ENCODE results near the gene SLC1A6.
A peak's percentile ranks its signal among the peaks of the same experiment; 100 is the strongest.

The SLC1A6 gene

GRCh38 chr19:15014579-15014978 lies 34.9 kb upstream of the SLC1A6 start:
- TF ChIP-seq REST (IDR thresholded peaks at IDR 0.05; ENCODE audit: low read depth) = peak; percentile 84
- TF ChIP-seq MAX (IDR thresholded peaks at IDR 0.05) = no peak
- TF ChIP-seq YY1 (IDR thresholded peaks at IDR 0.05; ENCODE audit: low read depth) = no peak
- no peak for TF ChIP-seq ZBTB7A (IDR thresholded peaks at IDR 0.05; ENCODE audit: low read depth)

GRCh38 chr19:15010501-15011300 lies 31.0 kb upstream of the SLC1A6 start:
- no peak for TF ChIP-seq RAD21 (IDR thresholded peaks at IDR 0.05; ENCODE audit: low read depth)
- no peak for TF ChIP-seq TAF1 (IDR thresholded peaks at IDR 0.05; ENCODE audit: low read depth)
- TF ChIP-seq YY1 (IDR thresholded peaks at IDR 0.05; ENCODE audit: low read depth) = no peak
- no peak for TF ChIP-seq TEAD4 (IDR thresholded peaks at IDR 0.05)
- no peak for TF ChIP-seq ZBTB7A (IDR thresholded peaks at IDR 0.05; ENCODE audit: low read depth)
- TF ChIP-seq REST (IDR thresholded peaks at IDR 0.05; ENCODE audit: low read depth) = no peak
- no peak for TF ChIP-seq MAX (IDR thresholded peaks at IDR 0.05)
- no peak for TF ChIP-seq FOXM1 (IDR thresholded peaks at IDR 0.05; ENCODE audit: borderline replicate concordance, low read depth)
- TF ChIP-seq EP300 (IDR thresholded peaks at IDR 0.05; ENCODE audit: borderline replicate concordance) = no peak
- TF ChIP-seq NFIC (IDR thresholded peaks at IDR 0.05) = no peak
- TF ChIP-seq CREB1 (IDR thresholded peaks at IDR 0.05; ENCODE audit: low read depth) = no peak
- no peak for TF ChIP-seq CEBPB (IDR thresholded peaks at IDR 0.05)
- no peak for TF ChIP-seq USF1 (IDR thresholded peaks at IDR 0.05)
- no peak for TF ChIP-seq TCF12 (IDR thresholded peaks at IDR 0.05; ENCODE audit: low read depth)
- no peak for TF ChIP-seq EGR1 (IDR thresholded peaks at IDR 0.05)

GRCh38 chr19:15008308-15008707 lies 28.6 kb upstream of the SLC1A6 start:
- TF ChIP-seq TCF12 (IDR thresholded peaks at IDR 0.05; ENCODE audit: low read depth) = no peak
- TF ChIP-seq YY1 (IDR thresholded peaks at IDR 0.05; ENCODE audit: low read depth) = no peak
- no peak for TF ChIP-seq REST (IDR thresholded peaks at IDR 0.05; ENCODE audit: low read depth)

GRCh38 chr19:14997981-14998380 lies 18.3 kb upstream of the SLC1A6 start:
- TF ChIP-seq CEBPB (IDR thresholded peaks at IDR 0.05) = no peak
- TF ChIP-seq EP300 (IDR thresholded peaks at IDR 0.05; ENCODE audit: borderline replicate concordance) = no peak

GRCh38 chr19:14992780-14993179 lies 13.1 kb upstream of the SLC1A6 start:
- TF ChIP-seq YY1 (IDR thresholded peaks at IDR 0.05; ENCODE audit: low read depth) (no peak), RAD21 (IDR thresholded peaks at IDR 0.05; ENCODE audit: low read depth) (no peak), CREB1 (IDR thresholded peaks at IDR 0.05; ENCODE audit: low read depth) (no peak), CEBPB (IDR thresholded peaks at IDR 0.05) (no peak), TEAD4 (IDR thresholded peaks at IDR 0.05) (no peak), EP300 (IDR thresholded peaks at IDR 0.05; ENCODE audit: borderline replicate concordance) (no peak), TAF1 (IDR thresholded peaks at IDR 0.05; ENCODE audit: low read depth) (no peak), TCF12 (IDR thresholded peaks at IDR 0.05; ENCODE audit: low read depth) (no peak)
